ENCODE measurements around the gene SELENOK. TPM values are rescaled to one million over a fixed set of nuclear protein-coding genes. Genes with fewer than 3 reads are reported as not detected.

Gene SELENOK
- total RNA-seq, 1 donor from 2014 or later: 57.2 TPM

GRCh38 chr3:53880396-53881345, 11.0 kb downstream of the SELENOK start:
- no peaks in the 10 kb centered on the region for H3K27me3 Mint-ChIP-seq (ENCODE audit: insufficient read depth)
- no peaks in the 10 kb centered on the region for H3K9me3 Mint-ChIP-seq
- peaks cover 47% of the 10 kb centered on the region for H3K36me3 Mint-ChIP-seq (ENCODE audit: low read depth)
- peak overlapping the region; percentile 99 for H3K27ac Mint-ChIP-seq
- peak overlapping the region; percentile 99 for H3K4me3 Mint-ChIP-seq
- intact Hi-C loops (cut with micrococcal nuclease): no loop called here
- H3K4me1 Mint-ChIP-seq (ENCODE audit: low read depth): peaks cover 33% of the 10 kb centered on the region
- no peak for DNase-seq (ENCODE audit: low spot score)

GRCh38 chr3:53865732-53866499, 25.7 kb downstream of the SELENOK start:
- no peaks in the 10 kb centered on the region for H3K9me3 Mint-ChIP-seq
- intact Hi-C loops (cut with micrococcal nuclease): no loop called here
- H3K36me3 Mint-ChIP-seq (ENCODE audit: low read depth): peaks cover 46% of the 10 kb centered on the region
- no peak for DNase-seq (ENCODE audit: low spot score)
- no peaks in the 10 kb centered on the region for H3K27me3 Mint-ChIP-seq (ENCODE audit: insufficient read depth)
- no peak overlapping the region for H3K27ac Mint-ChIP-seq
- no peaks in the 10 kb centered on the region for H3K4me1 Mint-ChIP-seq (ENCODE audit: low read depth)
- no peak overlapping the region for H3K4me3 Mint-ChIP-seq

GRCh38 chr3:53863145-53863544, 28.5 kb downstream of the SELENOK start:
- intact Hi-C loops (cut with micrococcal nuclease): no loop called here
- peaks cover 30% of the 10 kb centered on the region for H3K36me3 Mint-ChIP-seq (ENCODE audit: low read depth)
- H3K27ac Mint-ChIP-seq: no peak overlapping the region
- no peak for DNase-seq (ENCODE audit: low spot score)
- no peaks in the 10 kb centered on the region for H3K4me1 Mint-ChIP-seq (ENCODE audit: low read depth)
- no peak overlapping the region for H3K4me3 Mint-ChIP-seq
- H3K9me3 Mint-ChIP-seq: no peaks in the 10 kb centered on the region
- H3K27me3 Mint-ChIP-seq (ENCODE audit: insufficient read depth): no peaks in the 10 kb centered on the region

DNA sequence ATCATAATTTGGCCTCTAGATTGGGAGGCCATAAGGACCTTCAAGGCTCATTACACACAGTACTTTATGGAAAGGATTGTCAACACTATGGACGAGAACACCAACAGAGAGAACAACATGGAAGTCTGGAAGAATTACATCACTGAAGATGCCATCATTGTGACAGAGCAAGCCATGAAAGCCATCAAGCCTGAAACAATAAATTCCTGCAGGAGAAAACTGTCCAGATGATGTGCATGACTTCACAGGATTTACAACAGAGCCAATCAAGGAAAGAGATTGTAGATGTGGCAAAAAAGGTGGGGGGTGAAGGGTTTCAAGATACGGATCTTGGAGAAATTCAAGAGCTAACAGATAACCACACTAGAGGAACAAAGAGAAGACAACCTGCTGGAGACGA, 29.4 kb downstream of the SELENOK start:
- DNase-seq (ENCODE audit: low spot score): no peak

GRCh38 chr3:53860196-53860595, 31.5 kb downstream of the SELENOK start:
- H3K36me3 Mint-ChIP-seq (ENCODE audit: low read depth): peaks cover 17% of the 10 kb centered on the region
- no peak for DNase-seq (ENCODE audit: low spot score)
- H3K27ac Mint-ChIP-seq: no peak overlapping the region
- no peaks in the 10 kb centered on the region for H3K9me3 Mint-ChIP-seq
- intact Hi-C loops (cut with micrococcal nuclease): no loop called here
- H3K27me3 Mint-ChIP-seq (ENCODE audit: insufficient read depth): peaks cover 2% of the 10 kb centered on the region
- no peaks in the 10 kb centered on the region for H3K4me1 Mint-ChIP-seq (ENCODE audit: low read depth)
- H3K4me3 Mint-ChIP-seq: no peak overlapping the region

More for the DNA sequence above, 29.4 kb downstream of the SELENOK start:
- intact Hi-C loops (cut with micrococcal nuclease): no loop called here
- no peak overlapping the region for H3K4me3 Mint-ChIP-seq
- no peak overlapping the region for H3K27ac Mint-ChIP-seq
- peaks cover 25% of the 10 kb centered on the region for H3K36me3 Mint-ChIP-seq (ENCODE audit: low read depth)
- no peaks in the 10 kb centered on the region for H3K9me3 Mint-ChIP-seq
- H3K27me3 Mint-ChIP-seq (ENCODE audit: insufficient read depth): no peaks in the 10 kb centered on the region
- H3K4me1 Mint-ChIP-seq (ENCODE audit: low read depth): no peaks in the 10 kb centered on the region

- DNase-seq (ENCODE audit: low spot score): no peak
- Mint-ChIP-seq H3K4me1 (ENCODE audit: low read depth) (no peaks in the 10 kb centered on the region), H3K27ac (no peak overlapping the region), H3K4me3 (no peak overlapping the region), H3K27me3 (ENCODE audit: insufficient read depth) (peaks cover 2% of the 10 kb centered on the region), H3K36me3 (ENCODE audit: low read depth) (peaks cover 13% of the 10 kb centered on the region), H3K9me3 (no peaks in the 10 kb centered on the region)
- intact Hi-C loops (cut with micrococcal nuclease): no loop called here
Measured at GRCh38 chr3:53859178-53859577, 32.5 kb downstream of the SELENOK start.

GRCh38 chr3:53858096-53858741, 33.4 kb downstream of the SELENOK start:
- Mint-ChIP-seq H3K4me1 (ENCODE audit: low read depth) (no peaks in the 10 kb centered on the region), H3K27ac (no peak overlapping the region), H3K27me3 (ENCODE audit: insufficient read depth) (peaks cover 2% of the 10 kb centered on the region), H3K36me3 (ENCODE audit: low read depth) (peaks cover 9% of the 10 kb centered on the region), H3K9me3 (no peaks in the 10 kb centered on the region), H3K4me3 (no peak overlapping the region)
- no peak for DNase-seq (ENCODE audit: low spot score)
- intact Hi-C loops (cut with micrococcal nuclease): no loop called here

GRCh38 chr3:53856964-53857363, 34.7 kb downstream of the SELENOK start:
- H3K4me1 Mint-ChIP-seq (ENCODE audit: low read depth): no peaks in the 10 kb centered on the region
- no peak overlapping the region for H3K4me3 Mint-ChIP-seq
- H3K36me3 Mint-ChIP-seq (ENCODE audit: low read depth): peaks cover 5% of the 10 kb centered on the region
- no peaks in the 10 kb centered on the region for H3K9me3 Mint-ChIP-seq
- intact Hi-C loops (cut with micrococcal nuclease): no loop called here
- no peak for DNase-seq (ENCODE audit: low spot score)
- peaks cover 2% of the 10 kb centered on the region for H3K27me3 Mint-ChIP-seq (ENCODE audit: insufficient read depth)
- no peak overlapping the region for H3K27ac Mint-ChIP-seq

DNA sequence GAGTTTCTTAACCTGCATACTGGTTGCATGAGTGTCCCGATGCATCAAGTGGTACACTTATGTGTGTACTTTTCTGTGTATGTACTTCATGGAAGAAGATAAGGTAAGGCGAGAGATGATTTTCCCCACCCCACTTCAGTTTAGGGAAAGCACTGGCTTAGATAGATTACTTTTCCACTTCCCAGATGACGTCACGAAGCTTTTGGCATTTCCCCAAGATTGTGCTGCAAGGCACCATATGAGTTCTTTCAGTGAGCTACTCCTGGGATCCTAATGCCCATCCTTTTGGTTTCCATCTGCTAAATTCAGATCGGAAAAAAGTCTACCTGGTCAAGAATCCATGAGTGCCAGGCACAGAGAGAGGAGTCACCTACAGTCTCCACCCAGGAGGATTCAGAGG, 40.8 kb downstream of the SELENOK start:
- no peak overlapping the region for H3K27ac Mint-ChIP-seq
- H3K36me3 Mint-ChIP-seq (ENCODE audit: low read depth): no peaks in the 10 kb centered on the region
- no peak for DNase-seq (ENCODE audit: low spot score)
- intact Hi-C loops (cut with micrococcal nuclease): no loop called here
- H3K4me1 Mint-ChIP-seq (ENCODE audit: low read depth): no peaks in the 10 kb centered on the region
- H3K4me3 Mint-ChIP-seq: no peak overlapping the region
- H3K9me3 Mint-ChIP-seq: no peaks in the 10 kb centered on the region
- H3K27me3 Mint-ChIP-seq (ENCODE audit: insufficient read depth): peaks cover 20% of the 10 kb centered on the region

DNA sequence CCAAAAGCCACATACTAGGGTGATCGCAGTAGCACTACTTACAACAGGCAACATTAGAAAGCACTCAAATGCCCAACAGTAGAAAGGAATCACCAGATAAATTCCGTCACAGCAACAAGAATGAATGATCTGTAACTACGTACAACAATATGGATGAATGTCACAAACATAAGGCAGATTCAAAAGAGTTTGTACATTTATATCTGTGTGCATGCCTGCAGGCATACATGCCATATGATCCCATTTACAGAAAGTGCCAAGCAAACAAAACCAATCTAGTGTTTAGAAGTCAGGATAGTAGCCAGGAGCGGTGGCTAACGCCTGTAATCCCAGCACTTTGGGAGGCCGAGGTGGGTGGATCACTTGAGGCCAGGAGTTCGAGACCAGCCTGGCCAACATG, 41.7 kb downstream of the SELENOK start:
- Mint-ChIP-seq H3K27ac (no peak overlapping the region), H3K27me3 (ENCODE audit: insufficient read depth) (peaks cover 28% of the 10 kb centered on the region), H3K9me3 (no peaks in the 10 kb centered on the region), H3K4me3 (no peak overlapping the region), H3K36me3 (ENCODE audit: low read depth) (no peaks in the 10 kb centered on the region), H3K4me1 (ENCODE audit: low read depth) (no peaks in the 10 kb centered on the region)
- DNase-seq (ENCODE audit: low spot score): no peak
- intact Hi-C loops (cut with micrococcal nuclease): no loop called here

DNA sequence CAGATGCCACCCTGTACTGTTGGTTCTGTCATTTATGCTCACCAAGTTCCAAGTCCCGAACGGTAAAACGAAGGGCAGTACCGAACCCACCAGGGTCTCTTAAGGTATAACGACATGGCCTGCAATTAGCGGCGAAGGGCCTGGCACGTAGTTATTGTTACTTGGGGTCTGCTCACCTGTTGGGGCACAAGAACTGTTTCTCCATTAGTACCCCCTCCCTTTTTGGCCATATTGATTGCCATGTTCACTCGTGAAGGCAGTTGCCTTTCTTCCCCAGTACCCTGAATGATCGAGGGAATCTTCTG, 44.9 kb downstream of the SELENOK start:
- Mint-ChIP-seq H3K27ac (no peak overlapping the region), H3K36me3 (ENCODE audit: low read depth) (no peaks in the 10 kb centered on the region), H3K9me3 (no peaks in the 10 kb centered on the region), H3K4me3 (peak overlapping the region; percentile 69), H3K4me1 (ENCODE audit: low read depth) (no peaks in the 10 kb centered on the region), H3K27me3 (ENCODE audit: insufficient read depth) (peaks cover 45% of the 10 kb centered on the region)
- no peak for DNase-seq (ENCODE audit: low spot score)
- intact Hi-C loops (cut with micrococcal nuclease): no loop called here

DNA sequence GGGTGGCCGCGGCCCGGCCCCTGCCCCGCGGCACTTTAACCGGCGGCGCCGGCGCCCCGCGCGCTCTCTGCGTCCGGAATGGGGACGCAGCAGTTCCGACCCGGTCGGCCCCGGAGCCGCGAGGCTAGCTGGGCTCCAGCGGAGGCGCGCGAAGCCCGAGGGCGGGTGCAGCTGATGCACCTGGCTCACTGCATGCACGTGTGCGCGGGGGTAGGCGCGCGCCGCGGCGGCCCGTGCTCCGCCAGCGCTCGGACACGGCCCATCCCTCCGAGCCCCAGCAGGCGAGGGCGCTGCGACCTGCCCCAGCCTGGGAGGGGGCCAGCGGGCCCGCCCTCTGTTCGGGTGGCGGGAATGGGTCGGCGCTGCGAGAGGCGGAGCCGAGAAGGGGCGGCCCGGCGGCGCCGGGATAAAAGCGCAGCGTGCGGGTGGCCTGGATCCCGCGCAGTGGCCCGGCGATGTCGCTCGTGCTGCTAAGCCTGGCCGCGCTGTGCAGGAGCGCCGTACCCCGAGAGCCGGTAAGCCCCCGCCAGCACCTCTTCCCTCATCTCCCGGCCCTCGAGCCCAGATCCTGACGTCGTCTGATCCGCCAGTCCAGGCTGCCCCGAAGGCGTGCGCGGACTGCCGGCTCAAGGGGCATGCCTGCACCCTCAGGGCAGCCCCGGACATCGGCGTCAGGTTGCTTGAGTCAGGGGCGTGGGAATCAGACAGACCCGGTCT, 45.4 kb downstream of the SELENOK start, which contains the start of the genes CHDH and IL17RB:
TSS of gene CHDH (minus strand) at position 286 of the 717 bp plus-strand sequence. CDS start 22,411 bp downstream, outside the sequence.
TSS of gene IL17RB (plus strand) at position 435 of the 717 bp plus-strand sequence. CDS start at position 456, 21 bp downstream.
- Mint-ChIP-seq H3K27ac (no peak within 1 kb of the TSS), H3K9me3 (no peaks in the 10 kb centered on the region), H3K4me3 (peak within 1 kb of the TSS; percentile 69), H3K36me3 (ENCODE audit: low read depth) (no peaks in the 10 kb centered on the region), H3K27me3 (ENCODE audit: insufficient read depth) (peaks cover 48% of the 10 kb centered on the region), H3K4me1 (ENCODE audit: low read depth) (no peaks in the 10 kb centered on the region)
- intact Hi-C loops (cut with micrococcal nuclease): no loop called here
- DNase-seq (ENCODE audit: low spot score): peak; percentile 2

Measured in activated T-helper 1 cell treated with anti-CD3 and anti-CD28 coated beads, Interleukin-12 subunit alpha, Interleukin-12 subunit beta, Interleukin-2, Interleukin-4 antibody, amounts not matched to agents 30 ng/mL and 10 ng/mL and 1 ng/mL, durations not matched to agents 14 hours and 24 hours and 36 hours (primary cell).